ENCODE results near the gene COA7.
"Not testable (repeated sequence)": the region's sequence is repeated elsewhere in the genome, so short reads cannot be mapped to it uniquely, and the experiment has no call there.

Gene COA7

DNA sequence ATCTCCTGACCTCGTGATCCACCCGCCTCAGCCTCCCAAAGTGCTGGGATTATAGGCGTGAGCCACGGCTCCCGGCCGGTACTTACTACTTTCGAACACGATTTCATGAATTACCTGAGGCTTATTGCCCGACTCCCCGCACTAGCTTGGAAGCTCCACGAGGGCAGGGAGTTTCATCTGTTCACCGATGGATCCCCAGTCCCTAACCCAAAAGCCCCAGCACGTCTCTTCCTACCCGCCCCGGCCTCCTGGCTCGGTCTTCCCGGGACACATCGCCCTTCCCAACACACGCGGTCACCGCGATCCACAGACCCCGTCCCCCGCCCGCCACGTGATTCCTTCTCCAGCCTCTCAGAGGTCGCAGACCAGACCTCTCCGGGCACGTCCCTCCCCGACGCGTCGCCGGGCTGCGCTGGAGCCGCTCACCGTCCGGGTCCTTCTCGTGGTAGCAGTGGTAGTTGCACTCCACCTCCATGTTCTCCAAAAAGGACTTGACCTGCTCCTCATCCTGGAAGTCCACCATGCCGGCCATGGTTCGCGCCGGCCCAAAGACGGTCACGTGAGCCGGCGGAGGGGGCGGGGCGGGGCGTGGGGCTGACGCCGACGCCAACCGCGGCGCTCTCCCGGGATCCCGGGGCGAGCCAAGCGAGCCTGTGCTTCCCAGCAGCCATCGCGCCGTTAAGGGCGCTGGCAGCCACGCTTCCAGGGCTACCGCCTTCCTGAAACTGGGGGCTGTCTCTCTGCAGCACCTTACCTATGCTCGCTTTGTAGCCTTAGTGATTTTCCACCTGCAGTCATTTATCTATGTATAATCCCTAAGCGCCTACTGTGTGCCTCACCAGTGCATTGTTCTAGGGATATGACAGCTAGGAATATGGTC, at the start of gene COA7:
COA7 (minus strand) TSS at position 553 of the 880 bp plus-strand sequence; CDS start at position 532, 21 bp downstream.
- no peak for TF ChIP-seq ZFX (IDR thresholded peaks at IDR 0.05)
- TF ChIP-seq, protein P1, sequence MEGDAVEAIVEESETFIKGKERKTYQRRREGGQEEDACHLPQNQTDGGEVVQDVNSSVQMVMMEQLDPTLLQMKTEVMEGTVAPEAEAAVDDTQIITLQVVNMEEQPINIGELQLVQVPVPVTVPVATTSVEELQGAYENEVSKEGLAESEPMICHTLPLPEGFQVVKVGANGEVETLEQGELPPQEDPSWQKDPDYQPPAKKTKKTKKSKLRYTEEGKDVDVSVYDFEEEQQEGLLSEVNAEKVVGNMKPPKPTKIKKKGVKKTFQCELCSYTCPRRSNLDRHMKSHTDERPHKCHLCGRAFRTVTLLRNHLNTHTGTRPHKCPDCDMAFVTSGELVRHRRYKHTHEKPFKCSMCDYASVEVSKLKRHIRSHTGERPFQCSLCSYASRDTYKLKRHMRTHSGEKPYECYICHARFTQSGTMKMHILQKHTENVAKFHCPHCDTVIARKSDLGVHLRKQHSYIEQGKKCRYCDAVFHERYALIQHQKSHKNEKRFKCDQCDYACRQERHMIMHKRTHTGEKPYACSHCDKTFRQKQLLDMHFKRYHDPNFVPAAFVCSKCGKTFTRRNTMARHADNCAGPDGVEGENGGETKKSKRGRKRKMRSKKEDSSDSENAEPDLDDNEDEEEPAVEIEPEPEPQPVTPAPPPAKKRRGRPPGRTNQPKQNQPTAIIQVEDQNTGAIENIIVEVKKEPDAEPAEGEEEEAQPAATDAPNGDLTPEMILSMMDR (conservative IDR thresholded peaks at IDR 0.05): no peak

DNA sequence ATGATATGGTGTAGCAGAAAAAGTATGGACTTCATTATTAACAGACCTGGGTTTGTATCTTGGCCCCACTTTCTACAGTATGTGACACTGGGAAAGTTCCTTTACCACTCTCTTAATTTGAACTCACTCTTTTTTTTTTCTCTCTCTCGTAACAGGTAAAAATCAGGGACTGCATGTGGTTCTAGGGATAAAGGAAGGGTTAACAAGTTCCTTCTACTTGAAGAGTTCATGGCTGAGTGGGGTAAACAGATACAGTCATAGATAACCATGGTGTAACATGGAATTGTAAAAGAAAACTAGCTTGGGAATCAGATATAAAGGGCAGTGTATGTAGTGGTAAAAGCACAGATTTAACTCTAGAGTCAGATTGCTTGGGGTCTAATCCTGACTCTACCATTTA, 49.3 kb upstream of the COA7 start:
- H3K27ac ChIP-seq: no peak overlapping the region
- no peak for TF ChIP-seq ZFX (IDR thresholded peaks at IDR 0.05)
- TF ChIP-seq, protein P1 (conservative IDR thresholded peaks at IDR 0.05): no peak

More for the DNA sequence above, at the start of gene COA7:
- peak within 1 kb of the TSS; percentile 87 for H3K27ac ChIP-seq

DNA sequence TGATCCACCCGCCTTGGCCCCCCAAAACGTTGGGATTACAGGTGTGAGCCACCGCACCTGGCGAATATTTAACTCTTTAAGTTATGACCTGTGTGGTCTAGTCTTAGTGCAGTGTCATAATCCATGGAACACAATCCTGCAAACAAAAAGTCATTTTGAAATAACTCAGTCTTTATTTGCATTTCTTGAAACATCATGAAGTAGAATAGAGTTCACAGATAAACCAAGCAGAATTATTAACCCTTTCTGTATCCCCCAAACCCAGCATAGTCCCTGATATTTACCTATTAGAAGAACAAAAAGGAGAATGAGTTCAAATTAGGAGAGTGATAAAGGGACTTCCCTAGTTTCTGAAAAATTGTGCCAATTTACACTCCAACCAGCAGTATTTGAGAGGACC, 48.0 kb upstream of the COA7 start:
- TF ChIP-seq, protein P1 (conservative IDR thresholded peaks at IDR 0.05): no peak
- TF ChIP-seq ZFX (IDR thresholded peaks at IDR 0.05): no peak
- no peak overlapping the region for H3K27ac ChIP-seq

DNA sequence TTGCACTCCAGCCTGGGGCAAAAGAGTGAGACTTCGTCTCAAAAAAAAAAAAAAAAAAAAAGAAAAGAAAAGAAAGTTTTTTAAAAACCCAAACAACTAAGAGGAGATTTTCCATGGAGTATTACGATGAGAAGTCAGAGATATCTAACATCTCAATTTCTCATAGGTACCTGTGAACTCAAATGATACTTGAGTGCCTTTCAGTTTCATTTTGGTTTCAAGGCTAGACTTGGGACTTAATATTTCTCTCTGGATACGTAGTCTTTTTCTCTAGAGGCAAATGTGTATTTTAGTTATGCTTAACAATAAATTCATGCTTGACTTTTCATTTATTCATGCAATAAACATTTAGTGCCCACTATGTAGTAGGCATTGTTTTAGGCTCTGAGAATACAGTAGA, 43.1 kb upstream of the COA7 start:
- TF ChIP-seq ZFX (IDR thresholded peaks at IDR 0.05): no peak
- TF ChIP-seq, protein P1 (conservative IDR thresholded peaks at IDR 0.05): no peak
- H3K27ac ChIP-seq: no peak overlapping the region

DNA sequence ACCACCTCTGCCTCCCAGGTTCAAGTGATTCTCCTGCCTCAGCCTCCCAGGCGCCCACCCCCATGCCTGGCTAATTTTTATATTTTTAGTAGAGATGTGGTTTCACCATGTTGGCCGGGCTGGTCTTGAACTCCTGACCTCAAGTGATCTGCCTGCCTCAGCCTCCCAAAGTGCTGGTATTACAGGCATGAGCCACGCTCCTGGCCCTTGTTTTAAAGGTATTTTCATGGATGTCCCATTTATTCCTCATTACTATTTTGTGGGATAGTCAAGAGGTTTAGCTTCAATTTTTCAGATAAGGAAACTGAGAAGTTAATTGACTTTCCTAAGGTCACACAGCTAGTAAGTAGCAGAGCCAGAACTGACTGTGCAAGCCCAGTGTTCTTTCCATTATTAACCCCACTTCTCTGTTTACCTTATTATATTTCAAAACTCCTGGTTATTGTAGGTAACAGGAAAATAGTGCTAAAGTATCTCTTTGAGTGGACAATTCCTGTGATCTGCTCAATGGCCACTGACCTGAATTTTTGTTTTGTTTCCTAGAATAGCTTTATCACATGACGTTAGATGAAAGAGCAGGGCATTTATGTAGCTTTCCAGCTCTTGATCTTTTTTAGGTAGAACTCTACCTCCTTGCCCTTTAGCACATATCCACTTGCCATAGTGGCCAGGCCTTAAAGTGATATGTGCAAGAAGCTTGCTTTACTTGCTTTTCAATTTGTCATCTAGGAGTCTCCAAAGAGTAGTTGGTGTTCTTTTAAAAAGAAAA, 41.7 kb upstream of the COA7 start:
- no peak for TF ChIP-seq ZFX (IDR thresholded peaks at IDR 0.05)
- TF ChIP-seq, protein P1 (conservative IDR thresholded peaks at IDR 0.05): no peak
- no peak overlapping the region for H3K27ac ChIP-seq

DNA sequence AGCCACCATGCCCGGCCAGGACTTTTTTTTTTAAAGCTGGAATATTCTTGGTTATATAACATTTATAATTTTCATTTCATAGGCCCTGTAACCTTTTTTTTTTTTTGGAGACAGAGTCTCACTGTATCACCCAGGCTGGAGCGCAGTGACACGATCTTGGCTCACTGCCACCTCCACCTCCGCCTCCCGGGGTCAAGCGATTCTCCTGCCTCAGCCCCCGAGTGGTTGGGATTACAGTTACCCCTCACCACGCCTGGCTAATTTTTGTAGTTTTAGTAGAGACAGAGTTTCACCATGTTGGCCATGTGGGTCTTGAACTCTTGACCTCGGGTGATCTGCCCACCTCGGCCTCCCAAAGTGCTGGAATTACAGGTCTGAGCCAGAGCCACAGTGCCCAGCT, 40.7 kb upstream of the COA7 start:
- no peak for TF ChIP-seq ZFX (IDR thresholded peaks at IDR 0.05)
- TF ChIP-seq, protein P1 (conservative IDR thresholded peaks at IDR 0.05): no peak
- no peak overlapping the region for H3K27ac ChIP-seq

DNA sequence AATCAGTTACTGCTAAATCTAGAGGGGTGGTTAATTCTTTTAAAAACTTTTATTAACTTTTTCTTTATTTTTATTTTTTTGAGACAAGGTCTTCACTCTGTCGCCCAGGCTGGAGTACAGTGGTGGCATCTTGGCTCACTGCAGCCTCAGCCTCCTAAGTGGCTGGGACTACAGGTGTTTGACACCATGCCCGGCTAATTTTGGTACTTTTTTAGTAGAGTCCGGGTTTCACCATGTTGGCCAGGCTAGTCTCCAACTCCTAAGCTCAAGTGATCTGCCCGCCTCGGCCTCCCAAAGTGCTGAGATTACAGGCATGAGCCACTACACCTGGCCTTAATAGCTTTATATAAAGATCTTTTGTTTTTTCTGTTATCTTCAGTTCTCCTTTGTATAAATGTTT, 40.0 kb upstream of the COA7 start:
- TF ChIP-seq, protein P1 (conservative IDR thresholded peaks at IDR 0.05): no peak
- TF ChIP-seq ZFX (IDR thresholded peaks at IDR 0.05): no peak

DNA sequence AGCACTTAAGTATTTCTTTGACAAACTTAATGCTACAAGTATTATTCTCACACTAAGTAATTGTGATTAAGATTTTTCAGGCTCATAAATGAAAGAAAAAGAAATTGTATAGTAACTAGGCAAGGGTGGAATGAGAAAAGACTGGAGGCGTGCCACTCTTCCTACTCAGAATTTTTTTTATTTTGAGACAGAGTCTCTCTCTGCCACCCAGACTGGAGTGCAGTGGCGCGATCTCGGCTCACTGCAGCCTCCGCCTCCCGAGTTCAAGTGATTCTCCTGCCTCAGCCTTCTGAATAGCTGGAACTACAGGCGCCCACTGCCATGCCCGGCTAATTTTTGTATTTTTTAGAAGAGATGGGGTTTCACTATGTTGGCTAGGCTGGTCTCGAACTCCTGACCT, 37.2 kb upstream of the COA7 start:
- H3K27ac ChIP-seq: not testable (repeated sequence)

More for the DNA sequence above, 40.0 kb upstream of the COA7 start:
- no peak overlapping the region for H3K27ac ChIP-seq

All from C4-2B (cell line).